HepG2 (cell line): ENCODE measurements around the gene TASP1. TPM values are rescaled to one million over a fixed set of nuclear protein-coding genes. Genes with fewer than 3 reads are reported as not detected.

Experiments
- CREM ChIP-seq, 2 experiments: sonication (generic) in 1 of 2; formaldehyde crosslinking in 1 of 2; IDR thresholded peaks; 2 replicates each; pipeline versions ENCODE4 v1.4.0 to v1.6.1; 2016 to 2020; ENCODE audit warnings: antibody characterized with exemption in 1 of 2, mild to moderate bottlenecking in 1 of 2, missing genetic modification reagents in 1 of 2
- EHMT2 ChIP-seq: fragments of 200-600 bp; sonication (generic); IDR thresholded peaks from 2 replicates; pipeline ENCODE4 v1.7.0; 2017; ENCODE audit warnings: antibody characterized with exemption, low read depth, low read length, borderline replicate concordance
- ERF ChIP-seq: IDR thresholded peaks from 2 replicates; pipeline ENCODE4 v1.6.1; 2018; ENCODE audit warnings: missing biosample characterization, missing genetic modification reagents
- GATAD2A ChIP-seq: IDR thresholded peaks from 2 replicates; pipeline ENCODE4 v1.6.1; 2016
- GZF1 ChIP-seq: sonication (generic); formaldehyde crosslinking; IDR thresholded peaks from 2 replicates; pipeline ENCODE4 v1.5.1; 2020; ENCODE audit warnings: mild to moderate bottlenecking, missing genetic modification reagents
- MEIS1 ChIP-seq: sonication (generic); formaldehyde crosslinking; IDR thresholded peaks from 2 replicates; pipeline ENCODE4 v1.9.0; 2021; ENCODE audit warnings: mild to moderate bottlenecking, missing genetic modification reagents, moderate library complexity, borderline replicate concordance
- MXD3 ChIP-seq: IDR thresholded peaks from 2 replicates; pipeline ENCODE4 v1.6.1; 2016; ENCODE audit warnings: mild to moderate bottlenecking, missing biosample characterization, missing genetic modification reagents
- MYPOP ChIP-seq: sonication (generic); formaldehyde crosslinking; IDR thresholded peaks from 2 replicates; pipeline ENCODE4 v1.8.1; 2023; ENCODE audit warnings: mild to moderate bottlenecking, moderate library complexity, missing genetic modification reagents
- NAIF1 ChIP-seq: sonication (generic); formaldehyde crosslinking; IDR thresholded peaks from 2 replicates; pipeline ENCODE4 v1.5.0; 2020; ENCODE audit warnings: mild to moderate bottlenecking, missing genetic modification reagents, borderline replicate concordance
- RCOR2 ChIP-seq: IDR thresholded peaks from 2 replicates; pipeline ENCODE4 v1.6.1; 2016; ENCODE audit warnings: missing biosample characterization, missing genetic modification reagents
- SMAD3 ChIP-seq: sonication (generic); formaldehyde crosslinking; IDR thresholded peaks from 2 replicates; pipeline ENCODE4 v1.4.0; 2020; ENCODE audit warnings: missing genetic modification reagents
- SMAD9 ChIP-seq: sonication (generic); formaldehyde crosslinking; IDR thresholded peaks from 2 replicates; pipeline ENCODE4 v1.5.1; 2020; ENCODE audit warnings: mild to moderate bottlenecking, missing genetic modification reagents
- SSRP1 ChIP-seq: IDR thresholded peaks from 2 replicates; pipeline ENCODE4 v1.6.1; 2016; ENCODE audit warnings: control low read depth
- TOE1 ChIP-seq: sonication (generic); formaldehyde crosslinking; IDR thresholded peaks from 2 replicates; pipeline ENCODE4 v1.4.0; 2020; ENCODE audit warnings: mild to moderate bottlenecking, missing genetic modification reagents
- YEATS2 ChIP-seq: sonication (generic); formaldehyde crosslinking; IDR thresholded peaks from 2 replicates; pipeline ENCODE4 v1.4.0; 2020; ENCODE audit warnings: missing genetic modification reagents, borderline replicate concordance
- ZBTB7B ChIP-seq: sonication (generic); formaldehyde crosslinking; IDR thresholded peaks from 2 replicates; pipeline ENCODE4 v1.4.0; 2020; ENCODE audit warnings: missing genetic modification reagents
- ZMYM4 ChIP-seq: sonication (generic); formaldehyde crosslinking; IDR thresholded peaks from 2 replicates; pipeline ENCODE4 v1.8.1; 2023; ENCODE audit warnings: mild to moderate bottlenecking, missing genetic modification reagents
- ZNF225 ChIP-seq: sonication (generic); formaldehyde crosslinking; IDR thresholded peaks from 2 replicates; pipeline ENCODE4 v1.4.0; 2020; ENCODE audit warnings: mild to moderate bottlenecking, missing genetic modification reagents
- ZNF510 ChIP-seq: sonication (generic); formaldehyde crosslinking; IDR thresholded peaks from 2 replicates; pipeline ENCODE4 v1.4.0; 2020; ENCODE audit warnings: low read depth, mild to moderate bottlenecking, missing genetic modification reagents
- ZNF572 ChIP-seq: sonication (generic); formaldehyde crosslinking; IDR thresholded peaks from 2 replicates; pipeline ENCODE4 v1.5.1; 2020; ENCODE audit warnings: mild to moderate bottlenecking, missing genetic modification reagents
- ZNF660 ChIP-seq: sonication (generic); formaldehyde crosslinking; IDR thresholded peaks from 2 replicates; pipeline ENCODE4 v1.5.1; 2020; ENCODE audit warnings: mild to moderate bottlenecking, low read depth, missing genetic modification reagents, borderline replicate concordance
- ZNF737 ChIP-seq: sonication (generic); formaldehyde crosslinking; IDR thresholded peaks from 2 replicates; pipeline ENCODE4 v1.5.0; 2020; ENCODE audit warnings: missing genetic modification reagents, mild to moderate bottlenecking, borderline replicate concordance
- ZSCAN29 ChIP-seq: sonication (generic); formaldehyde crosslinking; conservative IDR thresholded peaks from 2 replicates; pipeline ENCODE4 v1.4.0; 2020; ENCODE audit warnings: mild to moderate bottlenecking, missing genetic modification reagents
- polyA plus RNA-seq, 8 experiments: library from polyadenylated mRNA; depleted of rRNA in 3 of 8; stranded (reverse) in 7 of 8; unstranded in 1 of 8; fragments of >200 nt; fragmentation: Illumina TruSeq in 4 of 8; extraction: Trizol in 4 of 8; gene quantifications; 2 replicates each; pipeline versions ENCODE4 v1.2.1 to v1.2.3, GENCODE V29; 2011 to 2016; ENCODE audit warnings: low read depth in 4 of 8, missing spikeins in 1 of 8, mixed read lengths in 1 of 8; ENCODE audit not compliant: insufficient read depth in 1 of 8
- total RNA-seq, 5 experiments: library from RNA; depleted of rRNA; stranded (reverse); fragments of >200 nt; fragmentation: Illumina TruSeq; extraction: Trizol; gene quantifications; 2 replicates each; pipeline ENCODE4 v1.2.3, GENCODE V29; 2016; ENCODE audit warnings: low read depth in 1 of 5
- TF ChIP-seq, protein P1 (sequence below), 2 experiments: sonication (generic) in 1 of 2; formaldehyde crosslinking in 1 of 2; IDR thresholded peaks; 2 replicates each; pipeline versions ENCODE4 v1.5.1 to v1.6.1; 2011 to 2020; ENCODE audit warnings: borderline replicate concordance in 1 of 2, low read depth in 1 of 2, low read length in 1 of 2, mild to moderate bottlenecking in 1 of 2, missing genetic modification reagents in 1 of 2, moderate library complexity in 1 of 2
- TF ChIP-seq, protein P2 (sequence below): sonication (generic); formaldehyde crosslinking; IDR thresholded peaks from 2 replicates; pipeline ENCODE4 v1.4.0; 2020; ENCODE audit warnings: missing genetic modification reagents, borderline replicate concordance

The TASP1 gene
- total and polyA plus RNA-seq, 2 of the 13 experiments (the other 11 are each of a cell fraction or from before 2014, with no cell fraction given): 10.0 to 25.2 TPM

DNA sequence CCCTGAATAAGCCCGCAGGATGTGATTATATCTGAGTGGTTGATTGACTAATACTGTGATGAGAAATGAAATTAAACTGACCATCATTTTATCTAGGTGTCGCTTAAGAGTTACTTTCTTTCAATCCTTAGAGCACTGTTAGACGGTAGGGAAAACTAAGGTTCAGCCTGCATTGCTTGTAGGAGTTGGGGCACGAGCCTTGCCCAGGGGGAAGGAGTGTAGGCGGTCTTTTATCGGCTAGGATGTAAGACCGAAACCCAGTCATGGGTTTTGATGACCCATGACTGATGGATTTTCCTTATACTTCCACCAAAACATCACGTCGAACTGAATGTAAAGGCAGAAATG is 392 bp upstream of the TASP1 start (continued):
- TF ChIP-seq, protein P1, sequence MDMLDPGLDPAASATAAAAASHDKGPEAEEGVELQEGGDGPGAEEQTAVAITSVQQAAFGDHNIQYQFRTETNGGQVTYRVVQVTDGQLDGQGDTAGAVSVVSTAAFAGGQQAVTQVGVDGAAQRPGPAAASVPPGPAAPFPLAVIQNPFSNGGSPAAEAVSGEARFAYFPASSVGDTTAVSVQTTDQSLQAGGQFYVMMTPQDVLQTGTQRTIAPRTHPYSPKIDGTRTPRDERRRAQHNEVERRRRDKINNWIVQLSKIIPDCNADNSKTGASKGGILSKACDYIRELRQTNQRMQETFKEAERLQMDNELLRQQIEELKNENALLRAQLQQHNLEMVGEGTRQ (IDR thresholded peaks at IDR 0.05; ENCODE audit: low read depth, low read length): no peak
- TF ChIP-seq, protein P1 (CRISPR knock-in tag; IDR thresholded peaks at IDR 0.05; ENCODE audit: borderline replicate concordance): peak; percentile 80; the same call in 1 of the 2 replicates
- TF ChIP-seq ZBTB7B (CRISPR knock-in tag) (peak; percentile 28; the same call in 1 of the 2 replicates), NAIF1 (CRISPR knock-in tag) (no peak), ERF (CRISPR knock-in tag) (peak; percentile 60; the same call in 1 of the 2 replicates), CREM (IDR thresholded peaks at IDR 0.05) (peak; percentile 11), CREM (CRISPR knock-in tag; IDR thresholded peaks at IDR 0.05) (no peak), SMAD9 (peak; percentile 13; the same call in 1 of the 2 replicates), SSRP1 (CRISPR knock-in tag) (no peak), ZNF660 (CRISPR knock-in tag) (no peak), MYPOP (CRISPR knock-in tag) (0 out of 2 replicates have a peak, but pooled peaks have one; percentile 23), MEIS1 (0 out of 2 replicates have a peak, but pooled peaks have one; percentile 20), ZNF510 (peak; percentile 29), ZSCAN29 (peak; percentile 82; the same call in 1 of the 2 replicates), RCOR2 (CRISPR knock-in tag) (no peak), GZF1 (0 out of 2 replicates have a peak, but pooled peaks have one; percentile 22), ZNF225 (CRISPR knock-in tag) (no peak), SMAD3 (CRISPR knock-in tag) (0 out of 2 replicates have a peak, but pooled peaks have one; percentile 7), YEATS2 (0 out of 2 replicates have a peak, but pooled peaks have one; percentile 54), ZNF572 (CRISPR knock-in tag) (peak; percentile 92; the same call in 1 of the 2 replicates), ZMYM4 (peak; percentile 3), GATAD2A (CRISPR knock-in tag) (0 out of 2 replicates have a peak, but pooled peaks have one; percentile 4), ZNF737 (CRISPR knock-in tag) (no peak), TOE1 (CRISPR knock-in tag) (0 out of 2 replicates have a peak, but pooled peaks have one; percentile 26), MXD3 (CRISPR knock-in tag) (no peak), EHMT2 (peak; percentile 36; the same call in 1 of the 2 replicates)
- TF ChIP-seq, protein P2, sequence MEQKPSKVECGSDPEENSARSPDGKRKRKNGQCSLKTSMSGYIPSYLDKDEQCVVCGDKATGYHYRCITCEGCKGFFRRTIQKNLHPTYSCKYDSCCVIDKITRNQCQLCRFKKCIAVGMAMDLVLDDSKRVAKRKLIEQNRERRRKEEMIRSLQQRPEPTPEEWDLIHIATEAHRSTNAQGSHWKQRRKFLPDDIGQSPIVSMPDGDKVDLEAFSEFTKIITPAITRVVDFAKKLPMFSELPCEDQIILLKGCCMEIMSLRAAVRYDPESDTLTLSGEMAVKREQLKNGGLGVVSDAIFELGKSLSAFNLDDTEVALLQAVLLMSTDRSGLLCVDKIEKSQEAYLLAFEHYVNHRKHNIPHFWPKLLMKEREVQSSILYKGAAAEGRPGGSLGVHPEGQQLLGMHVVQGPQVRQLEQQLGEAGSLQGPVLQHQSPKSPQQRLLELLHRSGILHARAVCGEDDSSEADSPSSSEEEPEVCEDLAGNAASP (CRISPR knock-in tag): 0 out of 2 replicates have a peak, but pooled peaks have one; percentile 0
